ENCODE data around the gene RNF126. TPM values are rescaled to one million over a fixed set of nuclear protein-coding genes. Genes with fewer than 3 reads are reported as not detected.

Gene RNF126
- 10 to 100 TPM; 76.1 to 78.9 TPM for total RNA-seq

GRCh38 chr19:662962-663681 lies at the start of gene RNF126:
RNF126 (minus strand) TSS chr19:663214; CDS start chr19:663121, 93 bp downstream.

GRCh38 chr19:708154-709143 lies 45.4 kb upstream of the RNF126 start, which contains the start of gene PALM:
PALM (plus strand) TSS chr19:708935; CDS start chr19:709147, 212 bp downstream.

DNA sequence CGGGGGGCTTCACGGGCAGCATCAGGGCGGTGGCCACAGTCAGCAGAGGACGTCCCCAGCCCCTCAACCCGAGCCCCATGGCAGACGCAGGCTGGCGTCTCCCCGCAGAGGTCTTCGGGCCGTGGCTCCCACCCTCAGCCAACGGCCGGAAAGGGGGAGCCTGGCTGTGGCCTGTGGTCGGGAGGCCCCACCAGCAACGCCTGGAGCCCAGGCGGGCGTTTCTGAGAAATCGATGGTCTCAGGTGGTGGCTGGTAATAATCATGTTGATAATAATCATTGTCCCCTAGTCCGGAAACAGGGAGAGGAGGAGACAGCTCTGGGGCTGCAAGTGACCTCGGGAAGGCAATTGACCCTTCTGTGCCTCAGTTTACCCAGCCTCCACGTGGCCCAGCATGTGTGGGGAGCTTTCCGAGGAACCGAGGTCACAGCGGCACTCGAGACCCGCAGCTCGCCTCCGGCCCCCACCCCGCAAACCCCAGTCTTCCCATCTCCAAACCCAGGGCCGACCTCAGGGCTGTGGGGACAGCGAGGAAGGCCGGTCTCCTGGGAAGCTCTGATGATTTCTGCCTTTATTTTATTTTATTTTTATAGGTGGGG lies 32.4 kb upstream of the RNF126 start, which contains the start of gene PRSS57:
Gene PRSS57, minus strand, starts transcription at position 101 of the 598 bp plus-strand sequence. Its CDS starts 22 bp downstream, at position 79.

DNA sequence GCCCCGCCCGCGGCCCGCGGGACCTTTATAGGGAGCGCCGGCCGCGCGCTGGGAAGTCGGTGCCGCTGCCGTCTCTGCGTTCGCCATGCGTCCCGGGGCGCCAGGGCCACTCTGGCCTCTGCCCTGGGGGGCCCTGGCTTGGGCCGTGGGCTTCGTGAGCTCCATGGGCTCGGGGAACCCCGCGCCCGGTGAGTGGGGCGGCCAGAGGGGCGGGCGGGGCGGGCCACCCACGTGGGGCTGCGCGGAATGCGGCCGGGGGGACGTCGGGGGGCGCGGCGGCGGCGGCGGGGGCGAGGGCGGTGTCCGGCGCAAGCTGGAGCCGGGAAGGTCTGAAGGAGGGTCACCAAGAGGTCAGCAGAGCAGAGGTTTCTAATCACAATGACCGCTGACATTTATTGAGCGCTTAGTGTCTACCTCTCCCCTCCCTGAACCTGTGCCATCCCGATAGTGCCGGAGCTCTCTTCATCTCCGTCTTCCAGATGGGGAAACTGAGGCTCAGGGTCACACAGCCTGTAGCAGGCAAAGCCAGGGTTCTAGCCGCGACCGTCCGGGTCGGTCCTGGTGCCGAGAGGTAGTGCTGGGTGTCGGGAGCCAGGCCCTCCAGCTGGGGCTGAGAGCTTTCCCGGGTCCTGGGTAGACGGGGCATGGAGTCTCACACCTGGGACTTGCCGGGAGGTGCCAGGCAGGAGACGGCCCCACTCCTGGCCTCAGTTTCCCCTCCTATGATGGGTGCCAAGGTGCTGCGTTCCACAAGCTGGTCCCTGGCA lies 13.5 kb upstream of the RNF126 start, which contains the start of gene FSTL3:
Gene FSTL3, plus strand, starts transcription at position 54 of the 767 bp plus-strand sequence. Its CDS starts 32 bp downstream, at position 86.

DNA sequence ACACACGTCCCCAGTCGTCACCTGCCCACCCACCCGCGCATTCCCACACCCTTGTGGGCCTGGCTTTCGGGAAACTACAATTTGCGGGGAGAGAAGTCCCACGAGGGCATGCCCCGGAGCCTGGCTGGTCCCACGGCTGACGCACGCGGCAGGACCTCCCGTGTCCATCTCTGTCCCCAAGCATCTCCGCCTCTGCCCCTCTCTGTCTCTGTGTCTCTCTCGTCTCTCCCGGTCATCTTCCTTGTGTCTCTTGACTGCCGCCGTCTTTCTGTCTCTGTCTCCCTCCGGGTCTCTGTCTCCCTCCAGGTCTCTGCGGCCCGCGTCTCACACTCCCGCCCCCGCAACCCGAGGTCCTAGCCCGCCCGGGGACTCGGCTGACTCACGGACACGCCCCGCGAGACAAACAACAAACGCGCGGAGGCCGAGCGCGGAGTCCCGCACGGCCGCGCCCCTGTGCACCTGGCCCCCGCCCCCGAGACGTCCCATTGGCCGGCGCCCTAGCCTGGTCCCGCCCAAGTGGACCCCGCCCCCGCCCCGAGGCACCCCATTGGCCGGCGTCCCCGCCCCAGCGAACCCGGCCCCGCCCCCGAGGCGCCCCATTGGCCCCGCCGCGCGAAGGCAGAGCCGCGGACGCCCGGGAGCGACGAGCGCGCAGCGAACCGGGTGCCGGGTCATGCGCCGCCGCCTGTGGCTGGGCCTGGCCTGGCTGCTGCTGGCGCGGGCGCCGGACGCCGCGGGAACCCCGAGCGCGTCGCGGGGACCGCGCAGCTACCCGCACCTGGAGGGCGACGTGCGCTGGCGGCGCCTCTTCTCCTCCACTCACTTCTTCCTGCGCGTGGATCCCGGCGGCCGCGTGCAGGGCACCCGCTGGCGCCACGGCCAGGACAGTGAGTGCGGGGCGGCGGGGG lies 23.5 kb downstream of the RNF126 start, which contains the start of gene FGF22:
Gene FGF22, plus strand, starts transcription at position 627 of the 908 bp plus-strand sequence. Its CDS starts 47 bp downstream, at position 674.

GRCh38 chr19:633068-633785 lies 29.8 kb downstream of the RNF126 start, which contains the start of gene POLRMT:
POLRMT (minus strand) TSS chr19:633537; CDS start chr19:633512, 25 bp downstream.

Other genes with a start within 250 kb of the RNF126 start
- gene SHC2, start 202.2 kb downstream of the RNF126 start, total RNA-seq = not detected
- under 1 TPM; 0.26 to 0.53 TPM for gene MADCAM1, start 166.7 kb downstream of the RNF126 start, total RNA-seq
- gene TPGS1, start 155.7 kb downstream of the RNF126 start, total RNA-seq = 10 to 100 TPM; 28.3 to 31.9 TPM
- gene CDC34, start 131.5 kb downstream of the RNF126 start, total RNA-seq = 10 to 100 TPM; 50.5 to 51.4 TPM
- 10 to 100 TPM; 49.7 to 52.1 TPM for gene GZMM, start 119.2 kb downstream of the RNF126 start, total RNA-seq
- 100 to 1,000 TPM; 192 to 193 TPM for gene BSG, start 90.6 kb downstream of the RNF126 start, total RNA-seq
- 1 to 10 TPM; 5.2 to 5.6 TPM for gene HCN2, start 73.3 kb downstream of the RNF126 start, total RNA-seq
- 10 to 100 TPM; 51.6 to 54.5 TPM for gene POLRMT, start 29.7 kb downstream of the RNF126 start, total RNA-seq
- not detected for gene FGF22, start 23.3 kb downstream of the RNF126 start, total RNA-seq
- gene FSTL3, start 13.2 kb upstream of the RNF126 start, total RNA-seq = 1 to 10 TPM; 3.6 to 3.9 TPM
- not detected for gene PRSS57, start 32.2 kb upstream of the RNF126 start, total RNA-seq
- gene PALM, start 45.7 kb upstream of the RNF126 start, total RNA-seq = not detected
- not detected for gene MISP, start 87.9 kb upstream of the RNF126 start, total RNA-seq
- 100 to 1,000 TPM; 385 to 395 TPM for gene PTBP1, start 134.2 kb upstream of the RNF126 start, total RNA-seq
- not detected for gene PLPPR3, start 158.7 kb upstream of the RNF126 start, total RNA-seq
- not detected for gene AZU1, start 164.6 kb upstream of the RNF126 start, total RNA-seq
- not detected for gene PRTN3, start 177.8 kb upstream of the RNF126 start, total RNA-seq
- not detected for gene ELANE, start 189.1 kb upstream of the RNF126 start, total RNA-seq
- gene CFD, start 196.4 kb upstream of the RNF126 start, total RNA-seq = 1 to 10 TPM; 3.4 to 3.6 TPM
- 10 to 100 TPM; 60.6 to 64.3 TPM for gene MED16, start 230.0 kb upstream of the RNF126 start, total RNA-seq
- gene RNU6-9, start 230.3 kb upstream of the RNF126 start, total RNA-seq = not detected